WTC11 (cell line): Measurements from ENCODE around the gene MYO15A. TPM values are rescaled to one million over a fixed set of nuclear protein-coding genes. Genes with fewer than 3 reads are reported as not detected.

Source experiments
- ATAC-seq: fragments of 200-7000 bp; cut with Tn5 transposase; 2 replicates; pipeline ENCODE4 v1.10.0; 2021; ENCODE audit warnings: mild to moderate bottlenecking, moderate library complexity
- CTCF ChIA-PET: fragments of 300-600 bp; sonication (Branson Sonifier 250); formaldehyde crosslinking; loops from one replicate; lab custom pipeline; 2021; ENCODE audit warnings: antibody characterized with exemption; lab: Charles Lee
- POLR2A ChIA-PET: fragments of 350-600 bp; sonication (Branson Sonifier 250); formaldehyde crosslinking; loops from one replicate; lab custom pipeline; 2021; ENCODE audit warnings: antibody characterized with exemption; lab: Charles Lee
- DNase-seq: peaks from one replicate; pipeline ENCODE4 v3.0.0; 2021; ENCODE audit warnings: low spot score
- H3K27ac Mint-ChIP-seq: 2 replicates; pipeline ENCODE4 v1.8.0; 2021; ENCODE audit warnings: mixed read lengths
- H3K27me3 Mint-ChIP-seq: 2 replicates; pipeline ENCODE4 v1.8.0; 2021; ENCODE audit warnings: low read depth, mild to moderate bottlenecking, moderate library complexity, mixed read lengths
- H3K36me3 Mint-ChIP-seq: 2 replicates; pipeline ENCODE4 v1.8.0; 2021; ENCODE audit warnings: mixed read lengths
- H3K4me1 Mint-ChIP-seq: 2 replicates; pipeline ENCODE4 v1.8.0; 2022; ENCODE audit warnings: mixed read lengths
- H3K4me3 Mint-ChIP-seq: 2 replicates; pipeline ENCODE4 v1.8.0; 2021; ENCODE audit warnings: mild to moderate bottlenecking, moderate library complexity, mixed read lengths
- H3K9me3 Mint-ChIP-seq: 2 replicates; pipeline ENCODE4 v1.8.0; 2021; ENCODE audit warnings: mixed read lengths
- AFF4 ChIP-seq: sonication (generic); formaldehyde crosslinking; IDR thresholded peaks from 2 replicates; pipeline ENCODE4 v1.8.1; 2023; ENCODE audit warnings: mild to moderate bottlenecking, missing genetic modification reagents, borderline replicate concordance
- AR ChIP-seq: fragments of 250-450 bp; sonication (Bioruptor Pico); IDR thresholded peaks from 2 replicates; pipeline ENCODE4 v1.9.0; 2021; ENCODE audit warnings: mild to moderate bottlenecking
- ATF3 ChIP-seq: sonication (generic); formaldehyde crosslinking; conservative IDR thresholded peaks from 2 replicates; pipeline ENCODE4 v1.8.1; 2022; ENCODE audit warnings: mild to moderate bottlenecking, missing genetic modification reagents
- CDX4 ChIP-seq: fragments of 250-450 bp; sonication (Bioruptor Pico); IDR thresholded peaks from 2 replicates; pipeline ENCODE4 v1.9.0; 2021; ENCODE audit warnings: moderate library complexity, mild to moderate bottlenecking, inconsistent platforms, borderline replicate concordance
- EMX1 ChIP-seq: fragments of 250-450 bp; sonication (Bioruptor Pico); IDR thresholded peaks from 2 replicates; pipeline ENCODE4 v1.8.0; 2021; ENCODE audit warnings: mild to moderate bottlenecking
- ERG ChIP-seq: fragments of 250-450 bp; sonication (Bioruptor Pico); IDR thresholded peaks from 2 replicates; pipeline ENCODE4 v1.8.0; 2021; ENCODE audit warnings: mild to moderate bottlenecking
- ESRRA ChIP-seq: sonication (generic); formaldehyde crosslinking; IDR thresholded peaks from 2 replicates; pipeline ENCODE4 v1.8.1; 2022; ENCODE audit warnings: mild to moderate bottlenecking, missing genetic modification reagents, borderline replicate concordance
- MAX ChIP-seq: sonication (generic); formaldehyde crosslinking; IDR thresholded peaks from 2 replicates; pipeline ENCODE4 v1.8.0; 2022; ENCODE audit warnings: mild to moderate bottlenecking, missing genetic modification reagents
- MXD4 ChIP-seq: fragments of 250-450 bp; sonication (Bioruptor Pico); IDR thresholded peaks from 2 replicates; pipeline ENCODE4 v1.8.0; 2021; ENCODE audit warnings: mild to moderate bottlenecking, moderate library complexity, borderline replicate concordance
- MYBL2 ChIP-seq: sonication (generic); formaldehyde crosslinking; IDR thresholded peaks from 2 replicates; pipeline ENCODE4 v1.8.1; 2023; ENCODE audit warnings: mild to moderate bottlenecking, moderate library complexity, missing genetic modification reagents
- NFATC4 ChIP-seq: fragments of 250-450 bp; sonication (Bioruptor Pico); IDR thresholded peaks from 2 replicates; pipeline ENCODE4 v1.9.0; 2021; ENCODE audit warnings: mild to moderate bottlenecking
- NR2C2 ChIP-seq: sonication (generic); formaldehyde crosslinking; IDR thresholded peaks from 2 replicates; pipeline ENCODE4 v1.8.0; 2022; ENCODE audit warnings: mild to moderate bottlenecking, missing genetic modification reagents
- NR3C1 ChIP-seq: sonication (generic); formaldehyde crosslinking; conservative IDR thresholded peaks from 2 replicates; pipeline ENCODE4 v1.8.1; 2023; ENCODE audit warnings: low read depth, mild to moderate bottlenecking, missing genetic modification reagents
- PRRX2 ChIP-seq: fragments of 250-450 bp; sonication (Bioruptor Pico); IDR thresholded peaks from 2 replicates; pipeline ENCODE4 v1.8.0; 2021; ENCODE audit warnings: mild to moderate bottlenecking
- RELA ChIP-seq: sonication (generic); formaldehyde crosslinking; IDR thresholded peaks from 2 replicates; pipeline ENCODE4 v1.8.1; 2022; ENCODE audit warnings: missing genetic modification reagents, mild to moderate bottlenecking, borderline replicate concordance
- SOX15 ChIP-seq: fragments of 250-450 bp; sonication (Bioruptor Pico); IDR thresholded peaks from 2 replicates; pipeline ENCODE4 v1.9.0; 2021; ENCODE audit warnings: mild to moderate bottlenecking
- TP53 ChIP-seq: sonication (generic); formaldehyde crosslinking; IDR thresholded peaks from 2 replicates; pipeline ENCODE4 v1.8.1; 2023; ENCODE audit warnings: mild to moderate bottlenecking, missing genetic modification reagents
- ZNF263 ChIP-seq: sonication (generic); formaldehyde crosslinking; IDR thresholded peaks from 2 replicates; pipeline ENCODE4 v1.8.1; 2022; ENCODE audit warnings: low read depth, mild to moderate bottlenecking, moderate library complexity, missing genetic modification reagents
- ZNF416 ChIP-seq: fragments of 250-450 bp; sonication (Bioruptor Pico); IDR thresholded peaks from 2 replicates; pipeline ENCODE4 v1.9.0; 2021; ENCODE audit warnings: mild to moderate bottlenecking, inconsistent platforms
- ZNF512 ChIP-seq: sonication (generic); formaldehyde crosslinking; IDR thresholded peaks from 2 replicates; pipeline ENCODE4 v1.8.1; 2022; ENCODE audit warnings: missing genetic modification reagents, borderline replicate concordance
- total RNA-seq: library from RNA; stranded (reverse); gene quantifications from 3 replicates; pipeline ENCODE4 v1.2.3, GENCODE V29; 2021

Gene MYO15A
- total RNA-seq, 1 experiment from 2014 or later, result 2.6 TPM

GRCh38 chr17:18116078-18116477, 7.5 kb downstream of the MYO15A start:
- no peaks in the 10 kb centered on the region for H3K27me3 Mint-ChIP-seq
- TF ChIP-seq MYBL2 (CRISPR knock-in tag), result no peak
- no peak for TF ChIP-seq ZNF512 (CRISPR knock-in tag)
- TF ChIP-seq EMX1 (CRISPR knock-in tag), result no peak
- TF ChIP-seq RELA (CRISPR knock-in tag), result no peak
- no peak for TF ChIP-seq NFATC4 (CRISPR knock-in tag)
- TF ChIP-seq ATF3, result no peak
- no peak for TF ChIP-seq AR (CRISPR knock-in tag)
- no peak for TF ChIP-seq ZNF263 (CRISPR knock-in tag)
- POLR2A ChIA-PET, result no interaction called here
- ATAC-seq (no peak), DNase-seq (no peak)
- H3K9me3 Mint-ChIP-seq, result peaks cover 6% of the 10 kb centered on the region
- H3K36me3 Mint-ChIP-seq, result peaks cover 4% of the 10 kb centered on the region
- H3K27ac Mint-ChIP-seq, result no peak overlapping the region
- H3K4me3 Mint-ChIP-seq, result no peak overlapping the region
- peaks cover 7% of the 10 kb centered on the region for H3K4me1 Mint-ChIP-seq
- CTCF ChIA-PET, result interaction anchor here (1.8 kb wide), 1 partner anchor 26 kb away, joined by 7 read pairs; no protein-coding TSS in a partner anchor

- ATAC-seq, result no peak
- POLR2A ChIA-PET, result interaction anchor here (0.7 kb wide), 1 partner anchor 9 kb away, joined by 3 read pairs; no protein-coding TSS in a partner anchor
- Mint-ChIP-seq H3K4me3 (no peak overlapping the region), H3K27ac (no peak overlapping the region), H3K27me3 (no peaks in the 10 kb centered on the region), H3K36me3 (peaks cover 4% of the 10 kb centered on the region), H3K4me1 (no peaks in the 10 kb centered on the region), H3K9me3 (peaks cover 6% of the 10 kb centered on the region)
- TF ChIP-seq MXD4 (CRISPR knock-in tag), result no peak
- no peak for TF ChIP-seq SOX15 (CRISPR knock-in tag)
- TF ChIP-seq ESRRA (CRISPR knock-in tag), result no peak
- no peak for TF ChIP-seq TP53
- TF ChIP-seq ERG, result no peak
- TF ChIP-seq MAX (CRISPR knock-in tag), result no peak
- TF ChIP-seq NFATC4 (CRISPR knock-in tag), result no peak
- CTCF ChIA-PET, result interaction anchor here (1.8 kb wide), 1 partner anchor 24 kb away, joined by 7 read pairs; no protein-coding TSS in a partner anchor
- DNase-seq, result no peak
Observed at GRCh38 chr17:18117533-18117932, 9.0 kb downstream of the MYO15A start.

GRCh38 chr17:18117982-18118975, 9.7 kb downstream of the MYO15A start:
- DNase-seq (no peak), ATAC-seq (no peak)
- Mint-ChIP-seq H3K36me3 (peaks cover 4% of the 10 kb centered on the region), H3K4me3 (no peak overlapping the region), H3K9me3 (peaks cover 6% of the 10 kb centered on the region), H3K27ac (no peak overlapping the region), H3K4me1 (no peaks in the 10 kb centered on the region), H3K27me3 (no peaks in the 10 kb centered on the region)
- ChIA-PET CTCF (interaction anchor here (1.8 kb wide), 1 partner anchor 23 kb away, joined by 7 read pairs; no protein-coding TSS in a partner anchor), POLR2A (interaction anchor here (0.7 kb wide), 1 partner anchor 8 kb away, joined by 3 read pairs; no protein-coding TSS in a partner anchor)
- TF ChIP-seq MYBL2 (CRISPR knock-in tag) (no peak), ZNF416 (CRISPR knock-in tag) (no peak), AFF4 (CRISPR knock-in tag) (no peak), PRRX2 (CRISPR knock-in tag) (no peak), NR2C2 (CRISPR knock-in tag) (no peak), NR3C1 (CRISPR knock-in tag) (no peak), CDX4 (CRISPR knock-in tag) (no peak)
